Pancreas (tissue), 10 donors: ENCODE measurements around the gene OVOL3. TPM values are rescaled to one million over a fixed set of nuclear protein-coding genes. Genes with fewer than 3 reads are reported as not detected.

ENCODE experiments used
- ATAC-seq, 4 donors: fragments of 200-7000 bp; cut with Tn5 transposase; one replicate each; pipeline versions ENCODE4 v1.8.0 to v1.9.1; 2020; ENCODE audit warnings: mild to moderate bottlenecking in 4 of 4, moderate library complexity in 4 of 4
- DNase-seq, 6 donors: peaks; one replicate each; pipeline ENCODE4 v3.0.0-alpha.2; 2020
- FAIRE-seq: peaks from 2 replicates; lab custom pipeline; 2012; peaks lifted over from hg19 to GRCh38; lab: Jason Lieb, UNC
- H3K27ac ChIP-seq, 4 donors: fragments of 200-600 bp; sonication (generic); 1 replicate in 3 of 4; 2 replicates in 1 of 4; pipeline versions ENCODE4 v1.5.0 to v1.8.0; 2020
- H3K27me3 ChIP-seq, 4 donors: fragments of 200-600 bp; one replicate each; pipeline ENCODE4 v1.8.0; 2021
- H3K36me3 ChIP-seq, 3 donors: fragments of 200-600 bp; sonication (generic) in 1 of 3; one replicate each; pipeline versions ENCODE4 v1.5.0 to v1.8.0; 2020 to 2021
- H3K4me1 ChIP-seq, 3 donors: fragments of 200-600 bp; one replicate each; pipeline ENCODE4 v1.8.0; 2021
- H3K4me3 ChIP-seq, 4 donors: fragments of 200-600 bp; sonication (generic) in 2 of 4; one replicate each; pipeline versions ENCODE4 v1.5.0 to v1.8.0; 2020 to 2021
- H3K9me3 ChIP-seq, 4 donors: fragments of 200-600 bp; one replicate each; pipeline ENCODE4 v1.8.0; 2021
- WGBS, 2 donors: extraction: QIAGEN DNeasy Blood & Tissue Kit; methylation state at CpG; one replicate each; pipeline ENCODE4 v1.1.7; 2013; 5-methylcytosine and 5-hydroxymethylcytosine counted together
- intact Hi-C, 3 donors: fragments of 100-400 bp; cut with DNase I; formaldehyde crosslinking; loops; one replicate each; pipeline versions ENCODE4 v1.11.1 to v1.14.2; 2022
- polyA plus RNA-seq, 2 donors: library from polyadenylated mRNA; stranded (reverse); fragments of 200-250 nt; gene quantifications; one replicate each; pipeline ENCODE4 v1.2.3, GENCODE V29; 2013
- total RNA-seq, 6 donors: library from RNA; stranded (reverse); fragmentation: NEBNext Ultra II Directional in 4 of 6; extraction: Animal tissue kit (Norgen Biotek cat#: 25700) in 4 of 6; gene quantifications; one replicate each; pipeline versions ENCODE4 v1.2.1 to v1.2.4, GENCODE V29; 2021 to 2023
- TF ChIP-seq, protein P1 (sequence below), 4 donors: fragments of 200-600 bp; sonication (generic) in 3 of 4; IDR thresholded peaks; one replicate each; pipeline versions ENCODE4 v1.5.0 to v1.8.0; 2021; ENCODE audit warnings: antibody characterized with exemption in 4 of 4
- donor health status: healthy with polysubstance abuse.
- donor health status: DM: no; HTN: no; CAD: no; lungs with moderate emphysema.
- donor health status: DM: no; HTN: no; CAD: no.
- donor health status: control.
- donor health status: control.
- donor health status: Bipolar disorder and iron deficiency.
- donor health status: DM: yes; HTN: yes; CAD: no.
- donor health status: DM: no; HTN: no; CAD: no.
- donor health status: DM: no; HTN: no; CAD: no.
- donor health status: DM: yes; HTN: yes; CAD: no.

The OVOL3 gene
- total and polyA plus RNA-seq, 8 donors = not detected

DNA sequence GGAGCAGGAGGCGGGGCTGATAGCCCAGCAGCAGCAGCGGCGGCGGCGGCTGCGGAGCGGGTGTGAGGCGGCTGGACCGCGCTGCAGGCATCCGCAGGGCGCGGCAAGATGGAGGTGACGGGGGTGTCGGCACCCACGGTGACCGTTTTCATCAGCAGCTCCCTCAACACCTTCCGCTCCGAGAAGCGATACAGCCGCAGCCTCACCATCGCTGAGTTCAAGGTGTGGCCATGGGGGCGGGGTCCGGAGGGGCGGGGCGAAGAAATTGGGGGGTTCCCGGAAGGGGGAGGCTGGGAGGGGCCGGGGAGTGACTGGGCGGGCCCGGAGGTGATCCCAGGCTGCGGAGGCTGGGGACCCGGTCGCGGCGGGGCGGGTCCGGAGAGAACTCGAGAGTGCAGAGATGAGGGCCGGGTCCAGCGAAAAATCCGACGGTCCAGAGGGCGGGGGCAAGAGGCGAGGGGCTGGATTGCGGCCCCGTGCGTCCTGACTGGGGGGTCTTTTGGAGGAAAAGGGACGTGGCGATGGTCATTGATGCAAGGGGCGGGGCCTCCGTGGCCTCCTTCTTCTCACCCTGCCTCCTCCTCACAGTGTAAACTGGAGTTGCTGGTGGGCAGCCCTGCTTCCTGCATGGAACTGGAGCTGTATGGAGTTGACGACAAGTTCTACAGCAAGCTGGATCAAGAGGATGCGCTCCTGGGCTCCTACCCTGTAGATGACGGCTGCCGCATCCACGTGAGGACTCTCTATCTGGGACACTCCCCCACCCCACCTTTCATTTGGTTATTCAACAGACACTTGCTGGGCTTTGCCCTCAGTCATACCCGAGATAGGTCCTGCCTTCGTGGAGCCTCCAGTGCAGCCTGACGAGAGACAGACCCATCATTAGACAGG is 4.8 kb downstream of the OVOL3 start, which contains the start of gene TBCB:
Gene TBCB, plus strand, starts transcription at position 16 of the 891 bp plus-strand sequence. Its CDS starts 93 bp downstream, at position 109.
- Histone ChIP-seq H3K27ac (peak within 1 kb of the TSS; percentile 63 to 88 (median 72)), H3K4me3 (peak within 1 kb of the TSS; percentile 49 to 80 (median 62)), H3K27me3 (no peaks in the 10 kb centered on the region), H3K36me3 (no peaks in the 10 kb centered on the region), H3K9me3 (no peaks in the 10 kb centered on the region), H3K4me1 (peaks cover 0 to 15% (median 6%) of the 10 kb centered on the region in 3 donors)
- ATAC-seq = peak; percentile 24 to 70 (median 58)
- TF ChIP-seq, protein P1, sequence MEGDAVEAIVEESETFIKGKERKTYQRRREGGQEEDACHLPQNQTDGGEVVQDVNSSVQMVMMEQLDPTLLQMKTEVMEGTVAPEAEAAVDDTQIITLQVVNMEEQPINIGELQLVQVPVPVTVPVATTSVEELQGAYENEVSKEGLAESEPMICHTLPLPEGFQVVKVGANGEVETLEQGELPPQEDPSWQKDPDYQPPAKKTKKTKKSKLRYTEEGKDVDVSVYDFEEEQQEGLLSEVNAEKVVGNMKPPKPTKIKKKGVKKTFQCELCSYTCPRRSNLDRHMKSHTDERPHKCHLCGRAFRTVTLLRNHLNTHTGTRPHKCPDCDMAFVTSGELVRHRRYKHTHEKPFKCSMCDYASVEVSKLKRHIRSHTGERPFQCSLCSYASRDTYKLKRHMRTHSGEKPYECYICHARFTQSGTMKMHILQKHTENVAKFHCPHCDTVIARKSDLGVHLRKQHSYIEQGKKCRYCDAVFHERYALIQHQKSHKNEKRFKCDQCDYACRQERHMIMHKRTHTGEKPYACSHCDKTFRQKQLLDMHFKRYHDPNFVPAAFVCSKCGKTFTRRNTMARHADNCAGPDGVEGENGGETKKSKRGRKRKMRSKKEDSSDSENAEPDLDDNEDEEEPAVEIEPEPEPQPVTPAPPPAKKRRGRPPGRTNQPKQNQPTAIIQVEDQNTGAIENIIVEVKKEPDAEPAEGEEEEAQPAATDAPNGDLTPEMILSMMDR (IDR thresholded peaks at IDR 0.05) = no peak
- peak in 3 of 6 donors; percentile 84 to 90 (median 87) for DNase-seq
- 5 to 6% methylated on average over 48 to 59 of the region's 59 CpGs for WGBS, 2 donors
- intact Hi-C loops = no loop called here
- no peak for FAIRE-seq

DNA sequence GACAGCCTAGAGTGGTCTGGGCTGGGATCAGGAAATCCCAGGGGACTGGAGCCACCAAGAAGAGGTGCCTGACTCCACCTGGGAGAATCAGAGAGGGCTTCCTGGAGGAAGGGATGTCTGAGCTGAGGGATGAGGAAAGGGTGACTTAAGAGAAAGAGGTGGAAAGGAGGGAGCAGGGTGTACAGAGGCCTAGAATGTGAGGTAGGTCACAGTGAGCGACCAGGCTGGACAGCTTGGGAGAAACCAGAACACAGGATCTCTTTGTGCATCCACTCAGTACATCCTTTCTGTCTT is 5.3 kb downstream of the OVOL3 start:
- ATAC-seq (no peak), FAIRE-seq (no peak), DNase-seq (no peak)
- H3K27ac ChIP-seq = no peak overlapping the region
- intact Hi-C loops = no loop called here
- H3K27me3 ChIP-seq = no peaks in the 10 kb centered on the region
- peaks cover 0 to 15% (median 6%) of the 10 kb centered on the region in 3 donors for H3K4me1 ChIP-seq
- 97 to 100% methylated on average over 1 of the region's 1 CpG for WGBS, 2 donors
- no peaks in the 10 kb centered on the region for H3K9me3 ChIP-seq
- TF ChIP-seq, protein P1 (IDR thresholded peaks at IDR 0.05) = no peak
- peak overlapping the region in 2 of 4 donors; percentile 63 to 80 for H3K4me3 ChIP-seq
- H3K36me3 ChIP-seq = no peaks in the 10 kb centered on the region

DNA sequence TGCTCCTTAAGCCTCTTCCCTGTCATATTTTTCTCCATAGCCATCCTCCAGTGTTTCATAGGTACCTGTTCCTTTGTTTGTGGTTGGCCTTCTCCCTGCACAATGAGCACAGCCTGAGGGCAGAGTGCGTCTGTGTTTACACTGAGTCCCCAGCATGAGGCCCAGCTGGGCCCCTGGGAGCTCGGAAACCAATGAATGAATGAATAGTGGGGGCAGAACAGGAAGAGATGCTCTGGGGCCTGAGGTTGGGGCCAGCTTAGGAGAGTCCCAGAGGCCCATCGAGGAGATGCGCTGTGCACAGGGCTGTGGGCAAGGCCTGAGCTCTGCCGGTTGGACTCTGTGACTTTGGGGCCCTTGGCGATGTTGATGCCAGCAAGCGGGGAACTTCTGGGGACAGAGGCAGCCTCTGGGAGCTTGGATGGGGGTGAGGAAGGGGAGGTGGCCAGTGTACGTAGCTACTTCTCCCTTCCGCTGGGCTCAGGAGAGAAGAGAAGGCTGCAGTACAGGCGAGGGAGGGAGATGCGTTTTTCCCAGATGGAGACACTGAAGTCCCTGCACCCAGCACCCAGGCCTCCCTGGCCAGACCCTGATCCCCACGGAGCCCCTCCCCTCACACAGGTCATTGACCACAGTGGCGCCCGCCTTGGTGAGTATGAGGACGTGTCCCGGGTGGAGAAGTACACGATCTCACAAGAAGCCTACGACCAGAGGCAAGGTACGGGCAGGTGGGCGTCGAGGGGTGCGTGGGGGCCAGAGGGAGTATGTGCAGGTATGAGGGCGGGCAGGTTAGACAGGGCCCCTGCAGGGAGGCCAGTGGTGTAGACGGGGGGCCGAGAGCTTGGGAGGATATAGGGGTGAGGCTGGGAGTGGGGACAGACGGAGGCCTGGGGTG is 9.4 kb downstream of the OVOL3 start:
- Histone ChIP-seq H3K4me1 (peaks cover 0 to 10% (median 6%) of the 10 kb centered on the region in 3 donors), H3K9me3 (no peaks in the 10 kb centered on the region), H3K27me3 (no peaks in the 10 kb centered on the region), H3K36me3 (peaks cover 0 to 4% (median 2%) of the 10 kb centered on the region in 3 donors), H3K27ac (no peak overlapping the region), H3K4me3 (no peak overlapping the region)
- no peak for FAIRE-seq
- TF ChIP-seq, protein P1 (IDR thresholded peaks at IDR 0.05) = no peak
- intact Hi-C loops = no loop called here
- WGBS, 2 donors = 89% methylated on average over 23 to 26 of the region's 26 CpGs
- no peak for ATAC-seq
- peak in 1 of 6 donors; percentile 68 for DNase-seq

DNA sequence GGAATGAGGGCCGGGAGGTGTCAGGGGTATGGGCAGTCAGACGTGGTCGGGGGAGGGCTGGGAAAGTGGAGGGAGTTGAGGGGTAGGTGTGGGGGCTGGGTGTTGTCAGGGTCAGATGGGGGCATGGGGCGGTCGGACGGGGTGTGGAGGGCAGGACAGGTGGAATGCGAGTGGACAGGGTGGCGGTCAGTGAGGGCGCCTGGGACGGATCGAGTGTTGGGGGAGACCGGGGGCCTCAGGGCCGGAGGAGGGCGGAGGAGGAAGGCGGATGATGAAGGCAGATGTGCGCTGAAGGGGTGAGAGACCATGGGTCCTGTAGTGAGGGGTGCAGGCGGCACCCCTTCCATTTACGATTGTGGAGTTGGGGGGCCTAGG is 10.0 kb downstream of the OVOL3 start:
- intact Hi-C loops = no loop called here
- Histone ChIP-seq H3K4me3 (no peak overlapping the region), H3K27me3 (no peaks in the 10 kb centered on the region), H3K36me3 (peaks cover 0 to 4% (median 2%) of the 10 kb centered on the region in 3 donors), H3K9me3 (no peaks in the 10 kb centered on the region), H3K27ac (no peak overlapping the region), H3K4me1 (peaks cover 0 to 9% (median 3%) of the 10 kb centered on the region in 3 donors)
- DNase-seq (no peak), ATAC-seq (no peak), FAIRE-seq (no peak)
- TF ChIP-seq, protein P1 (IDR thresholded peaks at IDR 0.05) = no peak
- WGBS, 2 donors = 92% methylated on average over 17 to 18 of the region's 18 CpGs
